ENCODE measurements around the gene TMA7. TPM values are rescaled to one million over a fixed set of nuclear protein-coding genes. Genes with fewer than 3 reads are reported as not detected.

The TMA7 gene
- total and polyA plus RNA-seq, 2 of the 13 experiments (the other 11 are each of a cell fraction or from before 2014, with no cell fraction given), result 100 to 486 TPM

DNA sequence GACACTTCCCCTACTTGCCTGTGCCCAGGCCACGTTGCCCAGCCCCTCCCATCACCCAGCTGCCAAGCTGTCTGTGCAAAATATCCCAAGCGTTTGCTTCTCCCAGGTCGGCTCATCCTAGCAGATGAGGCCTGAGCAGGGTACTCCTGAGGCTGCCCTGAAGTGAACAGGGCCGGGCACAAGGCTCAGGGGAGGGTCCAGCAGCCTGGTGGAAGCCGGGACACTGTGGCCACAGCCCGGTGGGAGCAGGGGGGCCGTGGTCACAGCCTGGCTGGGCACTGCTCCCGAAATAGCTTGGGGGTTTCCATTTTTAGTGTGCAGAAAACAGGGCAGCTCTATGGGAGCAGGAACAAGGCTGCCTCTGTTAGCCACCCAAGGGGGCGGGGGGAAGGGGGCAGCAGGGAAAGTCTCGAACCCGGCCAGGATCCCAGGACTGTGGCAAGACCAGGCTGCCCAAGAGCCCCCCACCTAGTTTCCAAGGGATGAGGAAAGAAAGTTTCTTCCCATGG lies 13.6 kb upstream of the TMA7 start:
- intact Hi-C loops (cut with micrococcal nuclease; ENCODE audit: unreplicated experiment), result no loop called here
- Histone ChIP-seq H3K36me3 (replicated peaks in 1 of 2; ENCODE audit: control insufficient read depth in 1 of 2, insufficient read depth in 2 of 2, low read length in 2 of 2) (peaks cover 26 to 43% of the 10 kb centered on the region in 2 experiments; a peak in 4 of 5 replicates), H3K4me3 (replicated peaks in 1 of 3; ENCODE audit: insufficient read depth in 1 of 3, low read depth in 2 of 3, low read length in 3 of 3) (peak overlapping the region; percentile 79 to 93 (median 86)), H3K79me2 (ENCODE audit: insufficient read depth, low read length) (peaks cover 69% of the 10 kb centered on the region), H3K9me3 (ENCODE audit: low read length) (no peaks in the 10 kb centered on the region), H4K20me1 (ENCODE audit: insufficient read depth, low read length) (peaks cover 68% of the 10 kb centered on the region), H3K27me3 (ENCODE audit: control insufficient read depth in 1 of 2, insufficient read depth in 2 of 2, low read length in 2 of 2) (no peaks in the 10 kb centered on the region), H2AFZ (ENCODE audit: low read length) (no peak overlapping the region), H3K4me1 (ENCODE audit: insufficient read depth, low read length) (peaks cover 79% of the 10 kb centered on the region), H3K4me2 (ENCODE audit: low read depth, low read length) (peak overlapping the region; percentile 100), H3K27ac (ENCODE audit: extremely low read length, insufficient read depth, low read length) (peak overlapping the region; percentile 99), H3K9ac (ENCODE audit: insufficient read depth, low read depth, low read length) (peak overlapping the region; percentile 96)
- no peak for ATAC-seq
- WGBS (ENCODE audit: low lambda C conversion rate), result 29% methylated on average over 10 of the region's 11 CpGs
- no peak for DNase-seq (ENCODE audit: low spot score)
- BruUV-seq (replicated peaks), result no TSS peak
- CTCF ChIA-PET (ENCODE audit: low intra/inter-chr PET ratio, low total read pairs), result interaction anchor here (3.1 kb wide), 1 partner anchor 9 kb away, joined by 14 read pairs; no protein-coding TSS in a partner anchor
- POLR2A ChIA-PET, result interaction anchor here (0.9 to 9.0 kb wide), 6 partner anchors 7 to 47 kb away, joined by 3 to 130 read pairs (median 10); partner anchors contain the start of genes CCDC51 and TMA7
- FAIRE-seq, result no peak
- in situ Hi-C loops (cut with HindIII; ENCODE audit: extremely low pct_ligation_motif_present, low pct_unique_long_range_greater_than_20kb), result no loop called here
- TF ChIP-seq NFIC (IDR thresholded peaks at IDR 0.05; ENCODE audit: low read length) (no peak), TEAD3 (CRISPR knock-in tag; optimal IDR thresholded peaks at IDR 0.05; ENCODE audit: borderline replicate concordance) (no peak), KAT7 (CRISPR knock-in tag; IDR thresholded peaks at IDR 0.05; ENCODE audit: borderline replicate concordance) (no peak), SUZ12 (IDR thresholded peaks at IDR 0.05; ENCODE audit: low read depth, low read length) (no peak), ZBTB8A (CRISPR knock-in tag; IDR thresholded peaks at IDR 0.05; ENCODE audit: borderline replicate concordance, low read depth) (no peak), AGO2 (optimal IDR thresholded peaks at IDR 0.05; ENCODE audit: low read depth, low read length) (peak; percentile 93), ZNF543 (CRISPR knock-in tag; IDR thresholded peaks at IDR 0.05) (no peak), AGO1 (IDR thresholded peaks at IDR 0.05; ENCODE audit: low read depth, low read length, poor library complexity, severe bottlenecking) (peak; percentile 67), ZNF101 (CRISPR knock-in tag; IDR thresholded peaks at IDR 0.05; ENCODE audit: borderline replicate concordance, low read depth) (no peak), ZNF180 (CRISPR knock-in tag; IDR thresholded peaks at IDR 0.05; ENCODE audit: borderline replicate concordance, low read depth) (no peak)
- TF ChIP-seq, protein P1, sequence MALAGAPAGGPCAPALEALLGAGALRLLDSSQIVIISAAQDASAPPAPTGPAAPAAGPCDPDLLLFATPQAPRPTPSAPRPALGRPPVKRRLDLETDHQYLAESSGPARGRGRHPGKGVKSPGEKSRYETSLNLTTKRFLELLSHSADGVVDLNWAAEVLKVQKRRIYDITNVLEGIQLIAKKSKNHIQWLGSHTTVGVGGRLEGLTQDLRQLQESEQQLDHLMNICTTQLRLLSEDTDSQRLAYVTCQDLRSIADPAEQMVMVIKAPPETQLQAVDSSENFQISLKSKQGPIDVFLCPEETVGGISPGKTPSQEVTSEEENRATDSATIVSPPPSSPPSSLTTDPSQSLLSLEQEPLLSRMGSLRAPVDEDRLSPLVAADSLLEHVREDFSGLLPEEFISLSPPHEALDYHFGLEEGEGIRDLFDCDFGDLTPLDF (CRISPR knock-in tag; IDR thresholded peaks at IDR 0.05), result no peak
- TF ChIP-seq, protein P2, sequence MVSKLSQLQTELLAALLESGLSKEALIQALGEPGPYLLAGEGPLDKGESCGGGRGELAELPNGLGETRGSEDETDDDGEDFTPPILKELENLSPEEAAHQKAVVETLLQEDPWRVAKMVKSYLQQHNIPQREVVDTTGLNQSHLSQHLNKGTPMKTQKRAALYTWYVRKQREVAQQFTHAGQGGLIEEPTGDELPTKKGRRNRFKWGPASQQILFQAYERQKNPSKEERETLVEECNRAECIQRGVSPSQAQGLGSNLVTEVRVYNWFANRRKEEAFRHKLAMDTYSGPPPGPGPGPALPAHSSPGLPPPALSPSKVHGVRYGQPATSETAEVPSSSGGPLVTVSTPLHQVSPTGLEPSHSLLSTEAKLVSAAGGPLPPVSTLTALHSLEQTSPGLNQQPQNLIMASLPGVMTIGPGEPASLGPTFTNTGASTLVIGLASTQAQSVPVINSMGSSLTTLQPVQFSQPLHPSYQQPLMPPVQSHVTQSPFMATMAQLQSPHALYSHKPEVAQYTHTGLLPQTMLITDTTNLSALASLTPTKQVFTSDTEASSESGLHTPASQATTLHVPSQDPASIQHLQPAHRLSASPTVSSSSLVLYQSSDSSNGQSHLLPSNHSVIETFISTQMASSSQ (IDR thresholded peaks at IDR 0.05; ENCODE audit: low read depth), result no peak
- TF ChIP-seq, protein P2 (CRISPR knock-in tag; IDR thresholded peaks at IDR 0.05; ENCODE audit: borderline replicate concordance), result no peak
- TF ChIP-seq, protein P3, sequence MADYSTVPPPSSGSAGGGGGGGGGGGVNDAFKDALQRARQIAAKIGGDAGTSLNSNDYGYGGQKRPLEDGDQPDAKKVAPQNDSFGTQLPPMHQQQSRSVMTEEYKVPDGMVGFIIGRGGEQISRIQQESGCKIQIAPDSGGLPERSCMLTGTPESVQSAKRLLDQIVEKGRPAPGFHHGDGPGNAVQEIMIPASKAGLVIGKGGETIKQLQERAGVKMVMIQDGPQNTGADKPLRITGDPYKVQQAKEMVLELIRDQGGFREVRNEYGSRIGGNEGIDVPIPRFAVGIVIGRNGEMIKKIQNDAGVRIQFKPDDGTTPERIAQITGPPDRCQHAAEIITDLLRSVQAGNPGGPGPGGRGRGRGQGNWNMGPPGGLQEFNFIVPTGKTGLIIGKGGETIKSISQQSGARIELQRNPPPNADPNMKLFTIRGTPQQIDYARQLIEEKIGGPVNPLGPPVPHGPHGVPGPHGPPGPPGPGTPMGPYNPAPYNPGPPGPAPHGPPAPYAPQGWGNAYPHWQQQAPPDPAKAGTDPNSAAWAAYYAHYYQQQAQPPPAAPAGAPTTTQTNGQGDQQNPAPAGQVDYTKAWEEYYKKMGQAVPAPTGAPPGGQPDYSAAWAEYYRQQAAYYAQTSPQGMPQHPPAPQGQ (CRISPR knock-in tag; IDR thresholded peaks at IDR 0.05; ENCODE audit: borderline replicate concordance), result no peak
